NB4 (cell line): ENCODE measurements around the gene SYT8.

Experiments
- CTCF ChIP-seq: IDR thresholded peaks from one replicate; pipeline ENCODE4 v1.5.1; 2012; ENCODE audit warnings: low read depth, low read length
- MAX ChIP-seq: IDR thresholded peaks from 2 replicates; pipeline ENCODE4 v1.6.1; 2011; ENCODE audit warnings: low read depth, low read length
- POLR2A ChIP-seq: IDR thresholded peaks from 2 replicates; pipeline ENCODE4 v1.6.1; 2011; ENCODE audit warnings: mild to moderate bottlenecking; ENCODE audit not compliant: insufficient read length; ENCODE audit errors: extremely low read depth

- no peak for TF ChIP-seq CTCF
- TF ChIP-seq POLR2A, result no peak
- no peak for TF ChIP-seq MAX
Observed at GRCh38 chr11:1817000-1817399, 17.8 kb upstream of the SYT8 start.
